Measurements from ENCODE around the gene ZNF335. TPM values are rescaled to one million over a fixed set of nuclear protein-coding genes. Genes with fewer than 3 reads are reported as not detected.
A peak's percentile ranks its signal among the peaks of the same experiment; 100 is the strongest.

The ZNF335 gene
- total and polyA plus RNA-seq, 2 of the 13 experiments (the other 11 are each of a cell fraction or from before 2014, with no cell fraction given), result 9.7 to 13.7 TPM

DNA sequence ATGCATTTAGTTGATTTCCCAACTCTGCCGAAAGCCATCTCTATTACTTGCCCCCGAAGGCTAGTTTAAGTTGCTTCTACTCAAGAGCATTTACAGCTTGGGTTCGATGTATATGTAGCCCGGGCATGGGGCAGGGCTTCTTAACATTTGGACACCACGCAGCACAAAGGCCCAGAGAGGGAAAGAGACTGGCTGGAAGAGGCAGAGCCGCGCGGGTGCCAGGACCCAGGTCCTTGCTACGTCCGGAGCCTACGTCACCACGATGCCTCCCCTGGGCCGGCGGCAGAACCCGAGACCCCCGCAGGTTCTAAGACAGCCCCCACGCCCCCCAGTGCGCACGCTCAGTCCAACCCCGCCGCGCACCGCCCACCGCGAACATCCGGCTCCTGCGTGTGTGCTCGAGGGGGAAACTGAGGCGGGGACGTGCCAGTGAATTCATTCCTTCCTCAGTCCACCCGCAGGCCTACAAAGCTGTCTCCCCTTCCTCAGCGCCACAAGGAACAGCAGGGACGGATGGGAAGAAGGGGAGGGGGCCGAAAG is 37.9 kb downstream of the ZNF335 start (continued):
- no peak for TF ChIP-seq NR2F1 (CRISPR knock-in tag; IDR thresholded peaks at IDR 0.05)
- peak; percentile 84; the same call in 1 of the 2 replicates for TF ChIP-seq ZNF775 (CRISPR knock-in tag; IDR thresholded peaks at IDR 0.05; ENCODE audit: borderline replicate concordance)
- no peak; the same call in 1 of the 2 replicates for TF ChIP-seq ZFAT (CRISPR knock-in tag; conservative IDR thresholded peaks at IDR 0.05)
- TF ChIP-seq KLF13 (CRISPR knock-in tag; IDR thresholded peaks at IDR 0.05), result no peak
- peak; percentile 91 for TF ChIP-seq ZNF468 (CRISPR knock-in tag; IDR thresholded peaks at IDR 0.05)
- TF ChIP-seq ETV6 (CRISPR knock-in tag; conservative IDR thresholded peaks at IDR 0.05), result no peak
- TF ChIP-seq, protein P1, sequence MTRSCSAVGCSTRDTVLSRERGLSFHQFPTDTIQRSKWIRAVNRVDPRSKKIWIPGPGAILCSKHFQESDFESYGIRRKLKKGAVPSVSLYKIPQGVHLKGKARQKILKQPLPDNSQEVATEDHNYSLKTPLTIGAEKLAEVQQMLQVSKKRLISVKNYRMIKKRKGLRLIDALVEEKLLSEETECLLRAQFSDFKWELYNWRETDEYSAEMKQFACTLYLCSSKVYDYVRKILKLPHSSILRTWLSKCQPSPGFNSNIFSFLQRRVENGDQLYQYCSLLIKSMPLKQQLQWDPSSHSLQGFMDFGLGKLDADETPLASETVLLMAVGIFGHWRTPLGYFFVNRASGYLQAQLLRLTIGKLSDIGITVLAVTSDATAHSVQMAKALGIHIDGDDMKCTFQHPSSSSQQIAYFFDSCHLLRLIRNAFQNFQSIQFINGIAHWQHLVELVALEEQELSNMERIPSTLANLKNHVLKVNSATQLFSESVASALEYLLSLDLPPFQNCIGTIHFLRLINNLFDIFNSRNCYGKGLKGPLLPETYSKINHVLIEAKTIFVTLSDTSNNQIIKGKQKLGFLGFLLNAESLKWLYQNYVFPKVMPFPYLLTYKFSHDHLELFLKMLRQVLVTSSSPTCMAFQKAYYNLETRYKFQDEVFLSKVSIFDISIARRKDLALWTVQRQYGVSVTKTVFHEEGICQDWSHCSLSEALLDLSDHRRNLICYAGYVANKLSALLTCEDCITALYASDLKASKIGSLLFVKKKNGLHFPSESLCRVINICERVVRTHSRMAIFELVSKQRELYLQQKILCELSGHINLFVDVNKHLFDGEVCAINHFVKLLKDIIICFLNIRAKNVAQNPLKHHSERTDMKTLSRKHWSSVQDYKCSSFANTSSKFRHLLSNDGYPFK (CRISPR knock-in tag; IDR thresholded peaks at IDR 0.05; ENCODE audit: borderline replicate concordance), result no peak
- TF ChIP-seq GATAD1 (CRISPR knock-in tag; IDR thresholded peaks at IDR 0.05), result no peak
- TF ChIP-seq, protein P2, sequence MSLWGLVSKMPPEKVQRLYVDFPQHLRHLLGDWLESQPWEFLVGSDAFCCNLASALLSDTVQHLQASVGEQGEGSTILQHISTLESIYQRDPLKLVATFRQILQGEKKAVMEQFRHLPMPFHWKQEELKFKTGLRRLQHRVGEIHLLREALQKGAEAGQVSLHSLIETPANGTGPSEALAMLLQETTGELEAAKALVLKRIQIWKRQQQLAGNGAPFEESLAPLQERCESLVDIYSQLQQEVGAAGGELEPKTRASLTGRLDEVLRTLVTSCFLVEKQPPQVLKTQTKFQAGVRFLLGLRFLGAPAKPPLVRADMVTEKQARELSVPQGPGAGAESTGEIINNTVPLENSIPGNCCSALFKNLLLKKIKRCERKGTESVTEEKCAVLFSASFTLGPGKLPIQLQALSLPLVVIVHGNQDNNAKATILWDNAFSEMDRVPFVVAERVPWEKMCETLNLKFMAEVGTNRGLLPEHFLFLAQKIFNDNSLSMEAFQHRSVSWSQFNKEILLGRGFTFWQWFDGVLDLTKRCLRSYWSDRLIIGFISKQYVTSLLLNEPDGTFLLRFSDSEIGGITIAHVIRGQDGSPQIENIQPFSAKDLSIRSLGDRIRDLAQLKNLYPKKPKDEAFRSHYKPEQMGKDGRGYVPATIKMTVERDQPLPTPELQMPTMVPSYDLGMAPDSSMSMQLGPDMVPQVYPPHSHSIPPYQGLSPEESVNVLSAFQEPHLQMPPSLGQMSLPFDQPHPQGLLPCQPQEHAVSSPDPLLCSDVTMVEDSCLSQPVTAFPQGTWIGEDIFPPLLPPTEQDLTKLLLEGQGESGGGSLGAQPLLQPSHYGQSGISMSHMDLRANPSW (CRISPR knock-in tag; IDR thresholded peaks at IDR 0.05; ENCODE audit: borderline replicate concordance), result no peak; the same call in 1 of the 2 replicates
- peak; percentile 86 for TF ChIP-seq ZNF615 (CRISPR knock-in tag; IDR thresholded peaks at IDR 0.05; ENCODE audit: borderline replicate concordance)
- TF ChIP-seq, protein P3, sequence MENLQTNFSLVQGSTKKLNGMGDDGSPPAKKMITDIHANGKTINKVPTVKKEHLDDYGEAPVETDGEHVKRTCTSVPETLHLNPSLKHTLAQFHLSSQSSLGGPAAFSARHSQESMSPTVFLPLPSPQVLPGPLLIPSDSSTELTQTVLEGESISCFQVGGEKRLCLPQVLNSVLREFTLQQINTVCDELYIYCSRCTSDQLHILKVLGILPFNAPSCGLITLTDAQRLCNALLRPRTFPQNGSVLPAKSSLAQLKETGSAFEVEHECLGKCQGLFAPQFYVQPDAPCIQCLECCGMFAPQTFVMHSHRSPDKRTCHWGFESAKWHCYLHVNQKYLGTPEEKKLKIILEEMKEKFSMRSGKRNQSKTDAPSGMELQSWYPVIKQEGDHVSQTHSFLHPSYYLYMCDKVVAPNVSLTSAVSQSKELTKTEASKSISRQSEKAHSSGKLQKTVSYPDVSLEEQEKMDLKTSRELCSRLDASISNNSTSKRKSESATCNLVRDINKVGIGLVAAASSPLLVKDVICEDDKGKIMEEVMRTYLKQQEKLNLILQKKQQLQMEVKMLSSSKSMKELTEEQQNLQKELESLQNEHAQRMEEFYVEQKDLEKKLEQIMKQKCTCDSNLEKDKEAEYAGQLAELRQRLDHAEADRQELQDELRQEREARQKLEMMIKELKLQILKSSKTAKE (CRISPR knock-in tag; IDR thresholded peaks at IDR 0.05; ENCODE audit: borderline replicate concordance), result no peak
- TF ChIP-seq, protein P4, sequence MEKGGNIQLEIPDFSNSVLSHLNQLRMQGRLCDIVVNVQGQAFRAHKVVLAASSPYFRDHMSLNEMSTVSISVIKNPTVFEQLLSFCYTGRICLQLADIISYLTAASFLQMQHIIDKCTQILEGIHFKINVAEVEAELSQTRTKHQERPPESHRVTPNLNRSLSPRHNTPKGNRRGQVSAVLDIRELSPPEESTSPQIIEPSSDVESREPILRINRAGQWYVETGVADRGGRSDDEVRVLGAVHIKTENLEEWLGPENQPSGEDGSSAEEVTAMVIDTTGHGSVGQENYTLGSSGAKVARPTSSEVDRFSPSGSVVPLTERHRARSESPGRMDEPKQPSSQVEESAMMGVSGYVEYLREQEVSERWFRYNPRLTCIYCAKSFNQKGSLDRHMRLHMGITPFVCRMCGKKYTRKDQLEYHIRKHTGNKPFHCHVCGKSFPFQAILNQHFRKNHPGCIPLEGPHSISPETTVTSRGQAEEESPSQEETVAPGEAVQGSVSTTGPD (CRISPR knock-in tag; IDR thresholded peaks at IDR 0.05), result 0 out of 2 replicates have a peak, but pooled peaks have one; percentile 46
- TF ChIP-seq MATR3 (CRISPR knock-in tag; IDR thresholded peaks at IDR 0.05), result no peak
- TF ChIP-seq ZNF431 (CRISPR knock-in tag; IDR thresholded peaks at IDR 0.05; ENCODE audit: borderline replicate concordance, low read depth), result no peak
- TF ChIP-seq, protein P5, sequence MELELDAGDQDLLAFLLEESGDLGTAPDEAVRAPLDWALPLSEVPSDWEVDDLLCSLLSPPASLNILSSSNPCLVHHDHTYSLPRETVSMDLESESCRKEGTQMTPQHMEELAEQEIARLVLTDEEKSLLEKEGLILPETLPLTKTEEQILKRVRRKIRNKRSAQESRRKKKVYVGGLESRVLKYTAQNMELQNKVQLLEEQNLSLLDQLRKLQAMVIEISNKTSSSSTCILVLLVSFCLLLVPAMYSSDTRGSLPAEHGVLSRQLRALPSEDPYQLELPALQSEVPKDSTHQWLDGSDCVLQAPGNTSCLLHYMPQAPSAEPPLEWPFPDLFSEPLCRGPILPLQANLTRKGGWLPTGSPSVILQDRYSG (CRISPR knock-in tag; IDR thresholded peaks at IDR 0.05), result no peak
- TF ChIP-seq ZNF34 (CRISPR knock-in tag; IDR thresholded peaks at IDR 0.05; ENCODE audit: borderline replicate concordance), result peak; percentile 82

Data from HepG2 (cell line).